GM12864 (cell line): Measurements from ENCODE around the gene PCGF3.
"Not testable (repeated sequence)": the region's sequence is repeated elsewhere in the genome, so short reads cannot be mapped to it uniquely, and the experiment has no call there.

Experiments
- DNase-seq: peaks from one replicate; pipeline ENCODE4 v3.0.0-alpha.2; 2011; ENCODE audit warnings: low read depth
- H3K4me3 ChIP-seq: 2 replicates; pipeline ENCODE4 v1.5.1; 2011; ENCODE audit warnings: mild to moderate bottlenecking, low read depth, low read length, control low read depth
- CTCF ChIP-seq: IDR thresholded peaks from 2 replicates; pipeline ENCODE4 v1.5.1; 2011; ENCODE audit warnings: low read depth, mild to moderate bottlenecking, moderate library complexity, low read length, control low read depth, inconsistent platforms; ENCODE audit errors: missing control alignments

PCGF3 gene

GRCh38 chr4:692771-693554 is 12.7 kb upstream of the PCGF3 start:
- no peak for TF ChIP-seq CTCF
- no peak overlapping the region for H3K4me3 ChIP-seq
- DNase-seq = no peak

GRCh38 chr4:694341-694940 is 11.2 kb upstream of the PCGF3 start:
- DNase-seq, H3K4me3 ChIP-seq: not testable (repeated sequence)

- TF ChIP-seq CTCF = no peak
- no peak for DNase-seq
- H3K4me3 ChIP-seq = no peak overlapping the region
Measured at GRCh38 chr4:699816-700580, 5.6 kb upstream of the PCGF3 start.

GRCh38 chr4:700587-701264 is 4.9 kb upstream of the PCGF3 start:
- DNase-seq = no peak
- no peak overlapping the region for H3K4me3 ChIP-seq
- no peak for TF ChIP-seq CTCF

GRCh38 chr4:702618-703048 is 3.0 kb upstream of the PCGF3 start:
- no peak for TF ChIP-seq CTCF
- no peak for DNase-seq
- H3K4me3 ChIP-seq = no peak overlapping the region

- TF ChIP-seq CTCF = no peak
- H3K4me3 ChIP-seq = no peak overlapping the region
- no peak for DNase-seq
Measured at GRCh38 chr4:703336-704197, 2.1 kb upstream of the PCGF3 start.
